GM21786 (cell line): ENCODE measurements around the gene INO80B.
"Not testable (repeated sequence)": the region's sequence is repeated elsewhere in the genome, so short reads cannot be mapped to it uniquely, and the experiment has no call there.

ENCODE experiments used
- ATAC-seq: cut with Tn5 transposase; IDR thresholded peaks from one replicate; pipeline ENCODE4 v1.9.1; 2021; ENCODE audit not compliant: unreplicated experiment

The INO80B gene

GRCh38 chr2:74447230-74447999, 7.5 kb upstream of the INO80B start:
- ATAC-seq, result no peak

- ATAC-seq, result no peak
Observed at GRCh38 chr2:74448771-74449170, 6.1 kb upstream of the INO80B start.

GRCh38 chr2:74450570-74451190, 4.2 kb upstream of the INO80B start:
- ATAC-seq, result no peak

- ATAC-seq, result no peak
Observed at GRCh38 chr2:74457129-74457548, 2.3 kb downstream of the INO80B start.

- ATAC-seq, result peak; percentile 29
Observed at GRCh38 chr2:74457549-74458131, 2.8 kb downstream of the INO80B start.

- peak; percentile 86 for ATAC-seq
Observed at GRCh38 chr2:74458132-74458937, 3.4 kb downstream of the INO80B start, which contains the start of gene WBP1. Gene WBP1, plus strand, starts transcription at chr2:74458438. Its CDS starts 165 bp downstream, at chr2:74458603.

- no peak for ATAC-seq
Observed at GRCh38 chr2:74458938-74459363, 4.1 kb downstream of the INO80B start.

- not testable (repeated sequence) for ATAC-seq
Observed at GRCh38 chr2:74459503-74460118, 4.7 kb downstream of the INO80B start.

GRCh38 chr2:74460187-74460586, 5.3 kb downstream of the INO80B start:
- ATAC-seq, result not testable (repeated sequence)

- ATAC-seq, result no peak
Observed at GRCh38 chr2:74461187-74462053, 6.5 kb downstream of the INO80B start.

GRCh38 chr2:74462054-74462785, 7.3 kb downstream of the INO80B start:
- no peak for ATAC-seq

- no peak for ATAC-seq
Observed at GRCh38 chr2:74462786-74463105, 7.9 kb downstream of the INO80B start.

- no peak for ATAC-seq
Observed at GRCh38 chr2:74464406-74464805, 9.5 kb downstream of the INO80B start.

- ATAC-seq, result not testable (repeated sequence)
Observed at GRCh38 chr2:74470742-74471141, 15.9 kb downstream of the INO80B start.

GRCh38 chr2:74471332-74472065, 16.6 kb downstream of the INO80B start:
- no peak for ATAC-seq

- ATAC-seq, result peak; percentile 94
Observed at GRCh38 chr2:74472086-74472944, 17.4 kb downstream of the INO80B start, which contains the start of gene MRPL53. Gene MRPL53, minus strand, starts transcription at chr2:74472680. Its CDS starts 20 bp downstream, at chr2:74472660.

GRCh38 chr2:74472945-74473258, 18.0 kb downstream of the INO80B start:
- no peak for ATAC-seq

- no peak for ATAC-seq
Observed at GRCh38 chr2:74474481-74474880, 19.6 kb downstream of the INO80B start.
